Neural cell (in vitro differentiated cells): ENCODE data around the gene METTL9. TPM values are rescaled to one million over a fixed set of nuclear protein-coding genes. Genes with fewer than 3 reads are reported as not detected.

ENCODE experiments used
- H2AFZ ChIP-seq: fragments of 200-600, 300-800 bp; sonication (generic), shearing (Covaris generic); 2 replicates; pipeline ENCODE4 v1.6.0; 2014; ENCODE audit warnings: low read depth, mild to moderate bottlenecking, antibody characterized with exemption, low read length, moderate library complexity
- H3F3A ChIP-seq: fragments of 200-600 bp; shearing (Covaris generic); 2 replicates; pipeline ENCODE4 v1.6.1; 2016; ENCODE audit warnings: mild to moderate bottlenecking, moderate library complexity, mixed read lengths, antibody characterized with exemption, low read length; ENCODE audit not compliant: insufficient read depth, poor library complexity, severe bottlenecking
- H3K27ac ChIP-seq: fragments of 200-600, 300-800 bp; sonication (generic), shearing (Covaris generic); 2 replicates; pipeline ENCODE4 v1.5.1; 2014; ENCODE audit warnings: mild to moderate bottlenecking, low read length, moderate library complexity
- H3K27me3 ChIP-seq: fragments of 300-800, 200-600 bp; sonication (generic), shearing (Covaris generic); 2 replicates; pipeline ENCODE4 v1.6.0; 2014; ENCODE audit warnings: mild to moderate bottlenecking, low read depth, low read length, moderate library complexity; ENCODE audit not compliant: insufficient read depth
- H3K36me3 ChIP-seq: fragments of 300-800, 200-600 bp; sonication (generic), shearing (Covaris generic); 2 replicates; pipeline ENCODE4 v1.5.1; 2014; ENCODE audit warnings: mild to moderate bottlenecking, antibody characterized with exemption, low read length, moderate library complexity; ENCODE audit not compliant: insufficient read depth
- H3K4me2 ChIP-seq: fragments of 300-800, 200-600 bp; sonication (generic), shearing (Covaris generic); 2 replicates; pipeline ENCODE4 v1.6.0; 2014; ENCODE audit warnings: mild to moderate bottlenecking, low read length
- H3K4me3 ChIP-seq: fragments of 300-800, 200-600 bp; sonication (generic), shearing (Covaris generic); 2 replicates; pipeline ENCODE4 v1.5.1; 2014; ENCODE audit warnings: mild to moderate bottlenecking, low read length, moderate library complexity
- H3K79me2 ChIP-seq: fragments of 200-600 bp; shearing (Covaris generic); replicated peaks from 2 replicates; pipeline ENCODE4 v1.6.0; 2014; ENCODE audit warnings: mild to moderate bottlenecking, low read length, moderate library complexity; ENCODE audit not compliant: insufficient read depth
- H3K9ac ChIP-seq: fragments of 300-800, 200-600 bp; sonication (generic), shearing (Covaris generic); 2 replicates; pipeline ENCODE4 v1.6.1; 2016; ENCODE audit warnings: mild to moderate bottlenecking, low read length, mixed read lengths
- H3K9me2 ChIP-seq: fragments of 200-600 bp; shearing (Covaris generic); 2 replicates; pipeline ENCODE4 v1.6.1; 2016; ENCODE audit warnings: mild to moderate bottlenecking, low read length, mixed read lengths; ENCODE audit not compliant: insufficient read depth
- H3K9me3 ChIP-seq: fragments of 200-600, 300-800 bp; sonication (generic), shearing (Covaris generic); 2 replicates; pipeline ENCODE4 v1.6.1; 2016; ENCODE audit warnings: mild to moderate bottlenecking, mixed run types, low read length, moderate library complexity, mixed read lengths
- H4K20me1 ChIP-seq: fragments of 200-600 bp; shearing (Covaris generic); 2 replicates; pipeline ENCODE4 v1.6.1; 2016; ENCODE audit warnings: mild to moderate bottlenecking, mixed run types; ENCODE audit not compliant: insufficient read depth
- EP300 ChIP-seq: fragments of 450-650 bp; conservative IDR thresholded peaks from 2 replicates; pipeline ENCODE4 v1.6.1; 2014; ENCODE audit warnings: antibody characterized with exemption, mild to moderate bottlenecking, moderate library complexity; ENCODE audit not compliant: poor library complexity, severe bottlenecking
- EZH2 ChIP-seq: fragments of 200-600, 300-800 bp; shearing (Covaris generic), sonication (generic); IDR thresholded peaks from 2 replicates; pipeline ENCODE4 v1.6.1; 2014; ENCODE audit warnings: antibody characterized with exemption, low read length, borderline replicate concordance, mild to moderate bottlenecking; ENCODE audit not compliant: insufficient read depth, poor library complexity, severe bottlenecking
- MXI1 ChIP-seq: fragments of 450-650 bp; conservative IDR thresholded peaks from 2 replicates; pipeline ENCODE4 v1.6.1; 2014; ENCODE audit warnings: antibody characterized with exemption, mild to moderate bottlenecking; ENCODE audit not compliant: poor library complexity, severe bottlenecking
- POLR2AphosphoS5 ChIP-seq: IDR thresholded peaks from 2 replicates; pipeline ENCODE4 v1.6.1; 2012
- RAD21 ChIP-seq: fragments of 450-650 bp; conservative IDR thresholded peaks from 2 replicates; pipeline ENCODE4 v1.6.1; 2014; ENCODE audit warnings: antibody characterized with exemption, mild to moderate bottlenecking, moderate library complexity
- REST ChIP-seq: IDR thresholded peaks from 2 replicates; pipeline ENCODE4 v1.6.1; 2012; ENCODE audit warnings: borderline replicate concordance
- SMC3 ChIP-seq: fragments of 450-650 bp; conservative IDR thresholded peaks from 2 replicates; pipeline ENCODE4 v1.6.1; 2014; ENCODE audit warnings: antibody characterized with exemption, mild to moderate bottlenecking, moderate library complexity; ENCODE audit not compliant: poor library complexity
- TAF1 ChIP-seq: IDR thresholded peaks from 2 replicates; pipeline ENCODE4 v1.6.1; 2012; ENCODE audit warnings: low read depth
- polyA plus RNA-seq: library from polyadenylated mRNA; depleted of rRNA; stranded (reverse); fragments of >200 nt; gene quantifications from 2 replicates; pipeline ENCODE4 v1.2.3, GENCODE V29; 2014
- TF ChIP-seq, protein P1 (sequence below): fragments of 450-650 bp; IDR thresholded peaks from 2 replicates; pipeline ENCODE4 v1.5.1; 2014; ENCODE audit warnings: antibody characterized with exemption, mild to moderate bottlenecking, moderate library complexity; ENCODE audit not compliant: poor library complexity, severe bottlenecking

METTL9 gene
- polyA plus RNA-seq, 1 donor from 2014 or later, result 483 TPM

DNA sequence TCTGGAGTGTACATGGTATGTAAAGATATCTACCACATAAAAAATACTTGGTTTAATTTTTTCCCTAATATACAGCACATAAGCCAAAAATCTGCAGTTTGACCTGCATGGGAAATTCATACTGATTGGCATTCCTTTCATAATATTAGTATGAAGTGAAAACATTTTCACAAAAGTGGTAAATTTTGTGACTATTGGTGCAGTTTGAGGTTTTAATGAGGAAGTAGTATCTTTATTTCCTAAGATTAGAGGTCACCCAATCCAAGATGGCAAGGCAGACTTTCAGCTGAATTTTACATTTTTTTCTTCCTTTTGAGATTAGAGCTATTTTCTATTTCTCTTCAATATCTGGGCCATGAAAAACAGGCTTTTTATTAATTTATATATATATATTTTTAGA, 21.2 kb downstream of the METTL9 start:
- no peak for TF ChIP-seq EP300
- no peak for TF ChIP-seq MXI1
- H3K4me2 ChIP-seq, result no peak overlapping the region
- H3K9me2 ChIP-seq, result no peaks in the 10 kb centered on the region
- H3K27me3 ChIP-seq, result no peaks in the 10 kb centered on the region
- H4K20me1 ChIP-seq, result no peaks in the 10 kb centered on the region
- no peak overlapping the region for H2AFZ ChIP-seq
- no peaks in the 10 kb centered on the region for H3K9me3 ChIP-seq
- H3F3A ChIP-seq, result no peaks in the 10 kb centered on the region
- H3K79me2 ChIP-seq, result peaks cover 31% of the 10 kb centered on the region
- H3K4me3 ChIP-seq, result no peak overlapping the region
- H3K27ac ChIP-seq, result no peak overlapping the region
- H3K9ac ChIP-seq, result no peak overlapping the region
- H3K36me3 ChIP-seq, result no peaks in the 10 kb centered on the region

DNA sequence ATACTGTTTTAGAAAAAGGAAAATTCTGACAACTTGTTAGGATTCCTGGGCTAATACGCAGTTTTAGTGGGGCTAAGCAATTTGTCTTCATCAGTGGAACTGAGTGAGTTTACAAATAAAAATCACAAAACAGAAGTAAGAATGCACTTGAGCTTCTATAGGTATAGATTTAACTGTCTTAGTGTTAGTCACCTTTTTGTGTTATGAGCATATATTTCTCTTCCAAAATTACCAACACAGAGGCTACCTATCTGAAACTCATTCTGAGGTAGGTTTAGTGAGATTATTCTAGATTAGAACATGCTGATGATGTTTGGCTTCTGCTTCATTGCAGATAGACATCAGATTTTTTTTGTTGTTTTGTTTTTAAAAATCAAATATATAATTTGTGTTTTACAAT, 23.2 kb downstream of the METTL9 start:
- Histone ChIP-seq H3K4me2 (no peak overlapping the region), H3K36me3 (no peaks in the 10 kb centered on the region), H2AFZ (no peak overlapping the region), H3K9ac (no peak overlapping the region), H3K79me2 (peaks cover 16% of the 10 kb centered on the region), H4K20me1 (no peaks in the 10 kb centered on the region), H3K4me3 (no peak overlapping the region), H3K27me3 (no peaks in the 10 kb centered on the region), H3K9me3 (no peaks in the 10 kb centered on the region), H3K27ac (no peak overlapping the region), H3F3A (no peaks in the 10 kb centered on the region), H3K9me2 (no peaks in the 10 kb centered on the region)
- TF ChIP-seq EZH2, result no peak
- no peak for TF ChIP-seq TAF1
- no peak for TF ChIP-seq MXI1
- no peak for TF ChIP-seq EP300
- no peak for TF ChIP-seq RAD21
- no peak for TF ChIP-seq REST
- TF ChIP-seq, protein P1, sequence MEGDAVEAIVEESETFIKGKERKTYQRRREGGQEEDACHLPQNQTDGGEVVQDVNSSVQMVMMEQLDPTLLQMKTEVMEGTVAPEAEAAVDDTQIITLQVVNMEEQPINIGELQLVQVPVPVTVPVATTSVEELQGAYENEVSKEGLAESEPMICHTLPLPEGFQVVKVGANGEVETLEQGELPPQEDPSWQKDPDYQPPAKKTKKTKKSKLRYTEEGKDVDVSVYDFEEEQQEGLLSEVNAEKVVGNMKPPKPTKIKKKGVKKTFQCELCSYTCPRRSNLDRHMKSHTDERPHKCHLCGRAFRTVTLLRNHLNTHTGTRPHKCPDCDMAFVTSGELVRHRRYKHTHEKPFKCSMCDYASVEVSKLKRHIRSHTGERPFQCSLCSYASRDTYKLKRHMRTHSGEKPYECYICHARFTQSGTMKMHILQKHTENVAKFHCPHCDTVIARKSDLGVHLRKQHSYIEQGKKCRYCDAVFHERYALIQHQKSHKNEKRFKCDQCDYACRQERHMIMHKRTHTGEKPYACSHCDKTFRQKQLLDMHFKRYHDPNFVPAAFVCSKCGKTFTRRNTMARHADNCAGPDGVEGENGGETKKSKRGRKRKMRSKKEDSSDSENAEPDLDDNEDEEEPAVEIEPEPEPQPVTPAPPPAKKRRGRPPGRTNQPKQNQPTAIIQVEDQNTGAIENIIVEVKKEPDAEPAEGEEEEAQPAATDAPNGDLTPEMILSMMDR, result no peak
- TF ChIP-seq POLR2AphosphoS5, result no peak
- TF ChIP-seq SMC3, result no peak

- no peak overlapping the region for H3K4me3 ChIP-seq
- no peak overlapping the region for H3K27ac ChIP-seq
- no peaks in the 10 kb centered on the region for H4K20me1 ChIP-seq
- H3K4me2 ChIP-seq, result no peak overlapping the region
- no peaks in the 10 kb centered on the region for H3K36me3 ChIP-seq
- no peaks in the 10 kb centered on the region for H3K9me3 ChIP-seq
- no peaks in the 10 kb centered on the region for H3K27me3 ChIP-seq
- H2AFZ ChIP-seq, result no peak overlapping the region
- TF ChIP-seq REST, result no peak
- TF ChIP-seq, protein P1, result no peak
- TF ChIP-seq EZH2, result no peak
- no peak for TF ChIP-seq POLR2AphosphoS5
- no peak for TF ChIP-seq RAD21
- no peak for TF ChIP-seq EP300
- TF ChIP-seq MXI1, result no peak
- no peak for TF ChIP-seq SMC3
- TF ChIP-seq TAF1, result no peak
- H3K79me2 ChIP-seq, result peaks cover 7% of the 10 kb centered on the region
- H3K9ac ChIP-seq, result no peak overlapping the region
- H3K9me2 ChIP-seq, result no peaks in the 10 kb centered on the region
- no peaks in the 10 kb centered on the region for H3F3A ChIP-seq
Measured at GRCh38 chr16:21625026-21625425, 25.6 kb downstream of the METTL9 start.
